IPS DF 4.7 (cell line): ENCODE data around the gene VIT.
"Not testable (repeated sequence)": the region's sequence is repeated elsewhere in the genome, so short reads cannot be mapped to it uniquely, and the experiment has no call there.

Experiments
- DNase-seq: peaks from one replicate; pipeline ENCODE4 v3.0.0-alpha.2; 2013; ENCODE audit warnings: low spot score; ENCODE audit errors: extremely low read depth

Gene VIT

GRCh38 chr2:36801088-36801487 lies 104.6 kb downstream of the VIT start:
- DNase-seq, result no peak

GRCh38 chr2:36802952-36803351 lies 106.4 kb downstream of the VIT start:
- no peak for DNase-seq

GRCh38 chr2:36805635-36806224 lies 109.2 kb downstream of the VIT start:
- no peak for DNase-seq

DNA sequence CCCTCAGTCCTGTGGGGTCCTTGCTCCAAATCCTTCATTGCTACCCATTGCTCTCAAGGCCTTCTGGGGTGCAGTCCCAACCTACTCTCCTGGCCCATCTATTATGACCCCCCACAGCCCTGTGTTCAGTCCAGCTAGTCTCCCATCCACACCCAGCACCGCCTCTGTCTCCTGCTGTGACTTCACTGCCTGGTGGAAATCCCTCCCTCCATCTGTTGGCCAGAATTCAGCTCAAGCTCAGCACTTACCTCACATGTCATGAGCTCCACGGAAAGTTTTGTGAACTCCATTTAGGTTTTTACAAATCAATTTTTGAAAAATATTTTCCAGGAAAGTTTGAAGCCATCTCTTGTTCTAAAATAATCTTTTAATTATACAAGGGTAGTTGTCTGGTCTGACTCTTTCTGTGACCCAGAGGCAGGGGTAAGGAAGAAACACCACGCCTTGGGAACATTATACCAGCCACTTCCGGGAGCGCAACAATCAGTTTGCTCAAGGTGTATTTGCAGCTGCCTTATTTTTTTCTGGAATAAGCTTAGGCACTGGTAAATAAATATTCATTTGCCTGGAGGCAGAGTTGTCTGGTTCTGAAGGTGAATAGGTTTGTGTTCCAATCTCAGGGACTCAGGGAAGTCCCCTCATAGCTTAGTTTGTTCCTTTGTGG lies 110.8 kb downstream of the VIT start:
- DNase-seq, result no peak

DNA sequence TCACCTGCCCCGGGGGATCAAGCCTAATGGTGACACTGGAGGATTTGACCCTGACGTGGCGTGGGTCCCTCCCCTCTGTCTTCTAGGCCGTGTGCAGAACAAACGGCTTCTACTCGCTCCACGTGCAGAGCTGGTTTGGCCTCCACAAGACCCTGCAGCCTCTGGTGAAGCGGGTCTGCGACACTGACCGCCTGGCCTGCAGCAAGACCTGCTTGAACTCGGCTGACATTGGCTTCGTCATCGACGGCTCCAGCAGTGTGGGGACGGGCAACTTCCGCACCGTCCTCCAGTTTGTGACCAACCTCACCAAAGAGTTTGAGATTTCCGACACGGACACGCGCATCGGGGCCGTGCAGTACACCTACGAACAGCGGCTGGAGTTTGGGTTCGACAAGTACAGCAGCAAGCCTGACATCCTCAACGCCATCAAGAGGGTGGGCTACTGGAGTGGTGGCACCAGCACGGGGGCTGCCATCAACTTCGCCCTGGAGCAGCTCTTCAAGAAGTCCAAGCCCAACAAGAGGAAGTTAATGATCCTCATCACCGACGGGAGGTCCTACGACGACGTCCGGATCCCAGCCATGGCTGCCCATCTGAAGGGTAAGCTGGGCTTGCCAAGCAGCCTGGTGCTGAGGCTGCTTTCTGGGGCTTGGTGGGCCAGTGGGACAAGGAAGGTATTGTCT lies 112.0 kb downstream of the VIT start:
- DNase-seq, result no peak

DNA sequence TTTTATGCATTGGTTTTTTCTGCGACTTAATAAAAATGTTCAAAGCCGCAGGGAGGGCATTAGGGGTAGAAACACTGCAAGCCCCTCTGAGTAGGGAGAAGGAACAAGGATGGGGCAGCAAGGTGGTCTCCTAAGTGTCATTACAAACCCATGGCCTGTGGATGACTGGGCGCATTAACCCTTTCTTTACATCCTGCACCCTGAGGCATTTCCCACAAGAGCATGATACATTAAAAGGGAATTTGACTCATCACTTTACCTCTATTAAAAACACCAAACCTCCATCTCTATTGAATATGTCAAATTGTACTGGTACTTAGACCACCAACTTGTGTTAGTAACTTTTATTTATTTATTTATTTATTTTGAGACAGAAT lies 112.5 kb downstream of the VIT start:
- no peak for DNase-seq

DNA sequence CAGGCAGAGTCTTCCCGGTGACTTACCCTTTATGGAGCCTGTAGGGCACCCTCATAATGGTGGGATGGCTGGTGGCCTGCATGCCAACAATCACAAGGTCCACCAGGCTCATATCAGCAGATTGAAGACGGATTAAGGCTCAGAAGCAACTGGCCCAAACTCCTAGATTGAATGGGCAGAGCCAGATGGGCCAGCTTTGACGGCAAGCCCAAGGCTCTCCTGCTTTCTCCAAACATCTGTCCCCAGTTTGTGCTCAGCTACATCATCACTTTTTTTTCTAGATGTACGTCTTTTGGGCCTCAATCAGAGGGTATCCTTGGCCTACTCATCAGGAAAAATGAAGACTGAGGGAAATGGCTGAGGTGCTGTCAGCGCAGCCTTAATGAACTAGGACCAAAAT lies 114.6 kb downstream of the VIT start:
- no peak for DNase-seq

- no peak for DNase-seq
These were observed 115.7 kb downstream of the VIT start for GRCh38 chr2:36812196-36812595.

- DNase-seq, result no peak
These were observed 122.0 kb downstream of the VIT start for GRCh38 chr2:36818542-36818941.

GRCh38 chr2:36819095-36819711 lies 122.7 kb downstream of the VIT start:
- no peak for DNase-seq

DNA sequence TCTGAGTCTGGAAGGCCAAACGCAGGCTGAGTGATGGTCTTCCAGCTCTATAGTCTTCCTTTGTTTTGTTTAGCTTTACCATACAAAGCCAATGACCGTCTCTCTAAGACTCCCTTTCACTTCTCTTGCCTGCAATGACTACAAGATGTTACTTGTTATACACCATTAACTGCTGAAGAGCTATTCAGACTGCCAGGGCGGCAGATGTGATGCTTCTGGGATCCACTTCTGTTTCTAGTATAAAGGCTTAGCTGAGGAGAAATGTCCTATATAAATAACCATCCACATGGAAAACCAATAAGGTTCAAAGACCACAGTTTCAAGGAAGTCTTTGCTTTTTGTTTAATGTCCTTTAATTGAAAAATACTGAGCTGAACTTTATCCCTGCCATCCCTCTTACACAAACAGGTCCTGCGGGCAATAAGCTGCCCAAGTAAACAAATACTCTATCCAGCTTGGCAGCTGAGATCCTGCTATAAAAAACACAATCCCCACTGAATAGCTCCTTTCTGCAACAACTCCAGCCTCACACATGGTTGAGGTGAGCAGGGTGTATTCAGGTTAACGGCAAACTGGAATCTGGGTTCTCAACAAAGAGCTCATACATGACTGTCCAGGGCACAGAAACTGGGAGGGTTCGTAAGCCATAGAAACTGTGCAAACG lies 124.6 kb downstream of the VIT start:
- DNase-seq, result no peak

GRCh38 chr2:36823862-36824261 lies 127.4 kb downstream of the VIT start:
- DNase-seq, result no peak

- no peak for DNase-seq
These were observed 127.8 kb downstream of the VIT start for GRCh38 chr2:36824273-36824672.

DNA sequence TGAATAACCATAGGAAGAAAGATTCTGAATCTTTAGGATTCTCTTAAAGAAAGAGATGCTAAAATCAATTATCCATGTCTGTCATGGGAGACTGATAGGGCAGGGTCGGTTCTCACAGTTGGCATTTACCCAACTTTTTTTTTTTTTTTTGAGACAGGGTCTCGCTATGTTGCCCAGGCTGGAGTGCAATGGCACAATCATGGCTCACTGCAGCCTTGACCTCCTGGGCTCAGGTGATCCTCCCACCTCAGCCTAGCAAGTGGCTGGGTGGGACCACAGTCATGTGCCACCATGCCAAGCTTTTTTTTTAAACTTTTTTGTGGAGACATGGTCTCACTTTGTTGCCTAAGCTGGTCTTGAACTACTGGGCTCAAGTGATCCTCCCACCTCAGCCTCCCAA lies 128.2 kb downstream of the VIT start:
- DNase-seq, result not testable (repeated sequence)

DNA sequence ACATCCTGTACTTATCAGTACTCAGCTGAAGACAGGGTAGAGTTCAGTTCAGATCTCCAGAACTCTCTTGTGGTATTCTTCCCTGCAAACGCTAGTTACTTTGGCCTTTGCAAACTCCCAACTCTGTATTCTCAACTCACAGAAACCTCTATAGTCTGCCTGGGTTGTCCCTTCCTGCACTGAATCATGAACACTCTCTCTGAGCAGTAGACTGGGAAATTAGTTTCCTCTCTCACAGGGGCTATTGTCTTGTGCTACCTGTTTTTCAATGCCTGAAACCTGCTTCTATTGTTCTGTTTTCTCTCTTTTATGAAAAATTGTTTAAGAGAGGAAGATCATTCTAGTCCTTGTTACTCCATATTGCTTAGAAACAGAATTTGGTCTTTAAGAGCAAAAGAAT lies 134.7 kb downstream of the VIT start:
- no peak for DNase-seq

GRCh38 chr2:36834203-36834602 lies 137.7 kb downstream of the VIT start:
- DNase-seq, result no peak

DNA sequence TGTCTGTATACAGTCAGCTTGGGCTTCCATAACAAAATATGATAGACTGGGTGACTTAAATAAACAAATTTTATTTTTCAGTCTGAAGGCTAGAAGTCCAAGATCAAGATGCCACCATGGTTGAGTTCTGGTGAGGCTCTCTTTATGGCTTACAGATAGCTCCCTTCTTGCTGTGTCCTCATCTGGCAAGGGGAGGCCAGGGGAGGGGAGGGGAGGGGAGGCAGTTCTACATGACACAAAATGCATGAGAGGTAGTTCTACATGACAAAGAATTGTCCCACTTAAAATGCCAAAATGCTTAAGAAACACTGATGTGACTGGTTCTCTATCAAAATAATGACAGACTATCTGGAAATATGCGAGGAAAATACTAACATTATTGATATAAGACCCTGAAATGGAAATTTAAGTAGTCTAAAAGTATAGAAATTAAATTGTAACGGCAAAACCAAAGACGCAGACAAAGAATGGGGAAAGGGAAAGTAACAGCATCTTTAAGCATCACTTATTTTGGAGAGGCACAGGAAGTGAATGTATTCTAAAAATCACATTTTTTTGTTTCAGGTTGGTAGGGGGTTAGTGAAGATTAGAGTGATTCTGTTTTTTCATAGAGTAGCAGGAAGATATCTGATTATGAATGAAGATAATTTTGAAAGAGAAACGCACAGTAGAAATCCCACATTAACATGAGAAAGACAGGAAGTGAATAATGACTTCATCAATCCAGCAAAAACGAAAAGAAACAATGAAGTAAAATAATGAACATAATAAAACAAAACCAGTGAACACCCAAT lies 138.4 kb downstream of the VIT start:
- DNase-seq, result no peak

DNA sequence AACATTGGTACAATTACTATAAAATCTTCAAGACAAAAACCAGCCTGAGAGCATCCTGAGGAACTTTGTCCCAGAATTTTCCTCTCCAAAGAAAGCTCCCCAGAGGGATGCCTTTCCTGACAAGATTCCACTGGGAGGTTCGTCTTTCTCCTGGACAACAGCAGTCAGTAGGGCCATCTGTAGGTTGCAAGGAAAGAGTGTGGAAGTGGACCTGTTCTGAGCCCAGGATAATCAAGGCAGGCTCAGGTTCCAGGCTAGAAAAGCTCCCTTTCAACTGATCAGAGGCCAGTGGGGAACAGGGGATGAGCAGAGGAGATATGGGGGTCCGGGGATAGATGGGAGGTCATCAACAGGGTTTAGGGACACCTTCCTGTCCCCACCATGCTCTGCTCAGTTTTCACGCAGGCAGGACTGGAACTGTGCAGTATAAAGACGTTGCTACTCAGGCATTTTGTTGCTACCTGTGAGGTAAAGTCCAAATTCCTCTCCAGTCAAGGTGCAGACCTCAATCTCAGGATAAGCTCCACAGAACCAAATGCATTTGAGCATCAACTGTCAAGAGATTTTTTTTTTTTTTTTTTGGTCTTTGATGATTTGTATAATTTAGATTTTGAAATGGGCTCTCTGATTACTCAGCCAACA lies 143.6 kb downstream of the VIT start:
- DNase-seq, result no peak

GRCh38 chr2:36843838-36844237 lies 147.3 kb downstream of the VIT start:
- DNase-seq, result no peak

DNA sequence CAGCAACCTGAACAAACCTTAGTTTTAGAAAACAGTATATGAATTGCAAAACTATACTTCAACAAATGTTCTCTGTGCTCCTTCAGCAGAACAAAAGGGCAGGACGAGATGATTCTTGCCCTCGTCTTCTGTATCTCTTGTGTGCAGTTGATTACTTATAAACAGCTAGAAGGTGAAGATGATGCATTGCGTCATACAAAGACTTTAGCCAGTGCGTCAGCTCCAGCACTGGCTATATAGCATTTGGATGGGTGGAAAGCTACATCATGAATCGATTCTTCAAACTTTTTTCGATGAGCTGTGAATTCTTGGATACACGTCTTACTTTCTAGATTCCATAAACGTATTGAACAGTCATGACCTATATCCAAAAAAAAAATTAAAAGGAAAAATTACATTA lies 152.8 kb downstream of the VIT start:
- DNase-seq, result no peak

DNA sequence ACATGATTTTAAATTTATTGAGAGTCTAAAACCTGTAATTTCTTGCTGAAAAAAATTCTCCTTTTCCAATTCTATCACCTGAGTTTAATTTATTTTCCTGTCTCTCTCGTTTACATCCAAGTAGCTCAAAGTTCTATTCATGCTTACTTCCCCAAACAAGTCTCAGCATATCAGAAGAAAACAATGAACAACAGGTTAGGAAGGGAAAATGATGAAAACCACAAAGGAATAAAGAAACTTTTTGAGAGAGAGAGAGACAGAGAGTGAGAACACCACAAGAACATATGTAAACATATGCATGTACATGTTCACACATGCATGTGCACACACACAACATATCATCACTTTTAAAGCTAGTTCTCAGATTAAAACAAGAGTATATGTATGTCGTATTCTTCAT lies 157.7 kb downstream of the VIT start:
- no peak for DNase-seq
